OCI-LY3 (cell line): ENCODE results near the gene FXYD4.

Source experiments
- H2AFZ ChIP-seq: fragments of 200-600, 300-600 bp; shearing (Covaris generic); 2 replicates; pipeline ENCODE4 v1.6.0; 2014; ENCODE audit warnings: antibody characterized with exemption, low read depth, low read length
- H3K27ac ChIP-seq: fragments of 200-600, 300-600 bp; sonication (generic); 2 replicates; pipeline ENCODE4 v1.5.1; 2014; ENCODE audit warnings: mild to moderate bottlenecking, low read length, moderate library complexity, mixed read lengths
- H3K27me3 ChIP-seq: fragments of 200-600, 300-600 bp; sonication (generic); 2 replicates; pipeline ENCODE4 v1.6.1; 2014; ENCODE audit warnings: low read depth, low read length, mixed read lengths
- H3K36me3 ChIP-seq: fragments of 200-600, 300-600 bp; sonication (generic); replicated peaks from 2 replicates; pipeline ENCODE3; 2014; ENCODE audit warnings: low read depth, low read length, mixed read lengths
- H3K4me1 ChIP-seq: fragments of 300-600, 200-600 bp; sonication (generic); 2 replicates; pipeline ENCODE4 v1.6.1; 2014; ENCODE audit warnings: low read length, mixed read lengths
- H3K4me2 ChIP-seq: fragments of 200-600, 300-600 bp; sonication (generic); 2 replicates; pipeline ENCODE4 v1.6.1; 2014; ENCODE audit warnings: low read length, mixed read lengths
- H3K4me3 ChIP-seq: fragments of 300-600, 200-600 bp; sonication (generic); 2 replicates; pipeline ENCODE4 v1.5.1; 2014; ENCODE audit warnings: antibody characterized with exemption, mild to moderate bottlenecking, low read length, moderate library complexity
- H3K79me2 ChIP-seq: fragments of 300-600, 200-600 bp; shearing (Covaris generic); 2 replicates; pipeline ENCODE4 v1.6.1; 2014; ENCODE audit warnings: mild to moderate bottlenecking, low read length, mixed read lengths
- H3K9ac ChIP-seq: fragments of 300-600, 200-600 bp; shearing (Covaris generic); 2 replicates; pipeline ENCODE4 v1.6.0; 2014; ENCODE audit warnings: mild to moderate bottlenecking, low read length, moderate library complexity
- H3K9me3 ChIP-seq: fragments of 200-600, 300-600 bp; shearing (Covaris generic); 2 replicates; pipeline ENCODE4 v1.6.1; 2014; ENCODE audit warnings: low read length, mixed read lengths; ENCODE audit not compliant: insufficient read depth
- H4K20me1 ChIP-seq: fragments of 200-600, 300-600 bp; sonication (generic); 2 replicates; pipeline ENCODE4 v1.6.1; 2016; ENCODE audit warnings: low read length, mixed read lengths; ENCODE audit not compliant: insufficient read depth
- EZH2phosphoT487 ChIP-seq: fragments of 200-600 bp; shearing (Covaris generic); IDR thresholded peaks from 2 replicates; pipeline ENCODE4 v1.6.1; 2018; ENCODE audit warnings: antibody characterized with exemption, mixed run types, low read depth
- TF ChIP-seq, protein P1 (sequence below): fragments of 200-600, 300-600 bp; sonication (generic); IDR thresholded peaks from 2 replicates; pipeline ENCODE4 v1.5.1; 2014; ENCODE audit warnings: antibody characterized with exemption, low read length, low read depth

FXYD4 gene

DNA sequence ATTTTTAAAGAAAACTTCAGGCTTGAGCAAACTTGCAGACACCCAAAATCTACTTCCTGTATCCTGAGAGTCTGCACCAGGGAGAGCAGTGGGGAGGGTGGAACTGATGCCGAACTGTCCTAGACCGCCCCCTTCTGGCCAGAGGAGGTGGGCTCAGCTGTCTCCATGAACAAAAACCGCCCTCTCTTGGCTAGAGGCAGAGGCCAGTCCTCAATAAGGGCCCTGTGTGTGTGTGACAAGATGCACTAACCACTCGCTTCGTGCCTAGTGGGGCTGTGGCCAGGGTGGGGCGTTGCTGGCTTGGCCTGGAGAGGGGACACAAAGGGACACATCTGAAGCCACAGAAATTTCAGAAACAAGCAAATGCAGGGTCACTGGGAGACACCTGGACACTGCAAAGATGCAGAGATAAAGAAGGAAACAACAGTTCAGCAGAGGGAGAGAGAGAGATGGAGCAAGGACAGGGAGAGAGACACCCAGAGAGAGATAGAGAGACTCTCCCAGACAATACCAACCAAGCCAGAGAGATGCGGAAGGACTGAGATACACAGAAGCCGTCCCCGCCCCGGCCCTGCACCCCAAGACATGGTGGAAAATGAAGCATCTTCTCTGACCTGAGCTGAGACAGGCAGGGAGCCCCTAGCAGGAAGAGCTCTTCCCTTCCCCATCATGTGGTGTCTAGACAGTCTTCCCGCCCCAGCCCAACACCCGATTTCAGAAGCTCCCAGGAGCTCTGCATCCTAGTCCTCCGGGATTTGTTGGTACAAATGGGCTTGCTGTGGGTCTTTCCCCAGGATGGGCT lies 22.7 kb upstream of the FXYD4 start:
- TF ChIP-seq, protein P1, sequence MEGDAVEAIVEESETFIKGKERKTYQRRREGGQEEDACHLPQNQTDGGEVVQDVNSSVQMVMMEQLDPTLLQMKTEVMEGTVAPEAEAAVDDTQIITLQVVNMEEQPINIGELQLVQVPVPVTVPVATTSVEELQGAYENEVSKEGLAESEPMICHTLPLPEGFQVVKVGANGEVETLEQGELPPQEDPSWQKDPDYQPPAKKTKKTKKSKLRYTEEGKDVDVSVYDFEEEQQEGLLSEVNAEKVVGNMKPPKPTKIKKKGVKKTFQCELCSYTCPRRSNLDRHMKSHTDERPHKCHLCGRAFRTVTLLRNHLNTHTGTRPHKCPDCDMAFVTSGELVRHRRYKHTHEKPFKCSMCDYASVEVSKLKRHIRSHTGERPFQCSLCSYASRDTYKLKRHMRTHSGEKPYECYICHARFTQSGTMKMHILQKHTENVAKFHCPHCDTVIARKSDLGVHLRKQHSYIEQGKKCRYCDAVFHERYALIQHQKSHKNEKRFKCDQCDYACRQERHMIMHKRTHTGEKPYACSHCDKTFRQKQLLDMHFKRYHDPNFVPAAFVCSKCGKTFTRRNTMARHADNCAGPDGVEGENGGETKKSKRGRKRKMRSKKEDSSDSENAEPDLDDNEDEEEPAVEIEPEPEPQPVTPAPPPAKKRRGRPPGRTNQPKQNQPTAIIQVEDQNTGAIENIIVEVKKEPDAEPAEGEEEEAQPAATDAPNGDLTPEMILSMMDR: peak; percentile 77
- TF ChIP-seq EZH2phosphoT487: no peak
- Histone ChIP-seq H3K79me2 (no peaks in the 10 kb centered on the region), H2AFZ (peak overlapping the region; percentile 82), H3K27me3 (no peaks in the 10 kb centered on the region), H3K27ac (no peak overlapping the region), H4K20me1 (no peaks in the 10 kb centered on the region), H3K4me3 (no peak overlapping the region), H3K9me3 (no peaks in the 10 kb centered on the region), H3K4me2 (peak overlapping the region; percentile 6), H3K36me3 (no peaks in the 10 kb centered on the region), H3K4me1 (0 out of 2 replicates have a peak, but pooled peaks cover 2% of the 10 kb centered on the region), H3K9ac (no peak overlapping the region)

DNA sequence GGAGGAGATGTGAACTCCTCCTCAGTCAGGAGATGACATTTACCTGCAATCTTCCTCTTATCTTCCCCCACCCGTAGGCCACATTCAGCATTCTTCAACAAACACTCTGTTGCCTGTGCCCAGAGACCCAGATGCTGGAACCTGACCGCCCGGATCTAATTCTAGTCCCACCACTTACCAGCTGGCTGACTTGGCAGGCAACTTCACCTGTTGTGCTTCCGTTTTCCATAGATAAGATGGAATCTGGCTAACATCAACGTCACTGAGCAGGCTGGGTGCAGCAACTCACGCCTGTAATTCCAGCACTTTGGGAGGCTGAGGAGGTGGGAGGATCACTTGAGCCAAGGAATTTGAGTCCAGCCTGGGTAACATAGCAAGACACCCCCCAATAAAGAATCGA lies 21.3 kb upstream of the FXYD4 start:
- H3K4me1 ChIP-seq: 0 out of 2 replicates have a peak, but pooled peaks cover 2% of the 10 kb centered on the region
- TF ChIP-seq, protein P1: no peak
- no peak for TF ChIP-seq EZH2phosphoT487
- H3K4me2 ChIP-seq: no peak overlapping the region
- no peaks in the 10 kb centered on the region for H4K20me1 ChIP-seq
- no peak overlapping the region for H3K4me3 ChIP-seq
- H3K36me3 ChIP-seq: no peaks in the 10 kb centered on the region
- H3K27ac ChIP-seq: no peak overlapping the region
- H3K27me3 ChIP-seq: no peaks in the 10 kb centered on the region
- H3K79me2 ChIP-seq: no peaks in the 10 kb centered on the region
- no peaks in the 10 kb centered on the region for H3K9me3 ChIP-seq
- H3K9ac ChIP-seq: no peak overlapping the region
- no peak overlapping the region for H2AFZ ChIP-seq

DNA sequence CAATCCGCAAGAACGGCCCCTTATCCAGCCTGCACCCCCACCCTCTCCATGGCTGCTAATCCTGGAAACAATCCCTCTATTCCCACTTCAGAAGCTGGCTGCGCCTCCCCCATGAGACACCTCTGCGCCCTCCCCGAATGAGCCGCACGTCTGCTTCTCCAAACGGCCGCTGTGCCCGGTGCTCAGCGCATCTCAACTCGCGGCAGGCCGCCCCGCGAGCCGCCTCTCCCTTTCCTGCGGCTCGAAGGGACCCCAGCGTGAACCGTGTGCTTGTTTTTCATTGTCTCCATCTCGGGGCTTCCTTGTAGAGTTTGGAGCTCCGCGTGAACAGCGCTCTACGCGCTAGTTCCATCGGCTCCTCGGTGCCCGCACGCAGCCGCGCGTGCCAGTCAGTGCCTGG lies 20.8 kb upstream of the FXYD4 start:
- no peak overlapping the region for H3K4me2 ChIP-seq
- no peak overlapping the region for H3K27ac ChIP-seq
- H3K9me3 ChIP-seq: no peaks in the 10 kb centered on the region
- H3K79me2 ChIP-seq: no peaks in the 10 kb centered on the region
- TF ChIP-seq EZH2phosphoT487: no peak
- TF ChIP-seq, protein P1: no peak
- H3K36me3 ChIP-seq: no peaks in the 10 kb centered on the region
- H3K4me3 ChIP-seq: no peak overlapping the region
- 0 out of 2 replicates have a peak, but pooled peaks cover 2% of the 10 kb centered on the region for H3K4me1 ChIP-seq
- no peaks in the 10 kb centered on the region for H4K20me1 ChIP-seq
- no peaks in the 10 kb centered on the region for H3K27me3 ChIP-seq
- H3K9ac ChIP-seq: no peak overlapping the region
- H2AFZ ChIP-seq: no peak overlapping the region

DNA sequence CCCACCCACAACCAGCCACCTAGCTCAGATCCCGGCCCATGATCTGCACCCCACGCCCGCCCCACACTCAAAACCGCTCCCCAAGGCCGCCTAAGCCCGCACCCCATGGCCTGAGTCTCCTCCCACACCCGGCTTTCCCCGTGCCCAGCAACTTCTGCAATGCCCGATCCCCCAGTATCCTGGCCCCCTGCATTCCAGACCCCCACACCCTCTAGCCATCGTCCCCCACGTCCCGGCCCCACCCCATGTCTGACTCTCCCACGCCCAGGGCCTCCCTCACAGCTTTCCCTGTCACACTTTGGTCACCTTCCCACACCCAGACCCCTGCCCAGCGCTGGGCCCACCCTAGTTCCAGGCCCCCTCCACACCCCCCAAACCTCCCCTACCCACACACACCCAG lies 20.1 kb upstream of the FXYD4 start:
- Histone ChIP-seq H3K9me3 (no peaks in the 10 kb centered on the region), H2AFZ (no peak overlapping the region), H3K27ac (no peak overlapping the region), H3K4me3 (no peak overlapping the region), H3K27me3 (no peaks in the 10 kb centered on the region), H4K20me1 (no peaks in the 10 kb centered on the region), H3K4me1 (0 out of 2 replicates have a peak, but pooled peaks cover 2% of the 10 kb centered on the region), H3K36me3 (no peaks in the 10 kb centered on the region), H3K79me2 (no peaks in the 10 kb centered on the region), H3K4me2 (no peak overlapping the region), H3K9ac (no peak overlapping the region)
- TF ChIP-seq EZH2phosphoT487: no peak
- TF ChIP-seq, protein P1: no peak
